PC-9 (cell line): Measurements from ENCODE around the gene HOXC13. TPM values are rescaled to one million over a fixed set of nuclear protein-coding genes. Genes with fewer than 3 reads are reported as not detected.

Experiments used
- BruUV-seq: library from RNA; stranded (reverse); fragments of 400-500 nt; replicated peaks from 2 replicates; lab custom pipeline; 2021; lab: Mats Ljungman, UMichigan
- CTCF ChIA-PET: fragments of 300-600 bp; sonication (Branson Sonifier 250); formaldehyde crosslinking; loops from one replicate; lab custom pipeline; 2022; ENCODE audit warnings: antibody characterized with exemption; lab: Charles Lee
- POLR2A ChIA-PET: fragments of 300-600 bp; sonication (Branson Sonifier 250); formaldehyde crosslinking; loops from one replicate; lab custom pipeline; 2022; ENCODE audit warnings: antibody characterized with exemption; ENCODE audit not compliant: unreplicated experiment; lab: Charles Lee
- DNase-seq, 2 experiments: peaks; one replicate each; pipeline versions ENCODE4 v3.0.0 to v3.0.0-alpha.2; 2015 to 2022; ENCODE audit warnings: mixed read lengths in 1 of 2
- H2AFZ ChIP-seq: fragments of 200-600 bp; sonication (generic); 2 replicates; pipeline ENCODE4 v1.8.1; 2017; ENCODE audit warnings: antibody characterized with exemption
- H3F3A ChIP-seq: fragments of 200-600 bp; sonication (generic); 2 replicates; pipeline ENCODE4 v1.8.1; 2017; ENCODE audit warnings: antibody characterized with exemption, mild to moderate bottlenecking, low read depth; ENCODE audit not compliant: insufficient read depth
- H3K27ac ChIP-seq: fragments of 200-600 bp; sonication (generic); 2 replicates; pipeline ENCODE4 v1.6.1; 2016; ENCODE audit warnings: mixed run types
- H3K27me3 ChIP-seq: fragments of 200-600 bp; sonication (generic); 2 replicates; pipeline ENCODE4 v1.6.1; 2016; ENCODE audit warnings: low read depth, mixed run types; ENCODE audit not compliant: insufficient read depth
- H3K36me3 ChIP-seq: fragments of 200-600 bp; sonication (generic); 2 replicates; pipeline ENCODE4 v1.6.1; 2016; ENCODE audit warnings: low read depth, mixed run types
- H3K4me1 ChIP-seq: fragments of 200-600 bp; sonication (generic); replicated peaks from 2 replicates; pipeline ENCODE4 v1.6.1; 2016; ENCODE audit warnings: mixed run types; ENCODE audit not compliant: insufficient read depth
- H3K4me2 ChIP-seq: fragments of 200-600 bp; sonication (generic); 2 replicates; pipeline ENCODE4 v1.6.1; 2017; ENCODE audit warnings: mixed run types
- H3K4me3 ChIP-seq: fragments of 200-600 bp; sonication (generic); 2 replicates; pipeline ENCODE4 v1.6.1; 2016; ENCODE audit warnings: mixed run types
- H3K79me2 ChIP-seq: fragments of 200-600 bp; sonication (generic); 2 replicates; pipeline ENCODE4 v1.6.1; 2017; ENCODE audit warnings: low read depth, mixed run types
- H3K9me2 ChIP-seq: fragments of 200-600 bp; sonication (generic); 2 replicates; pipeline ENCODE4 v1.8.1; 2017; ENCODE audit warnings: mild to moderate bottlenecking; ENCODE audit not compliant: insufficient read depth
- H3K9me3 ChIP-seq: fragments of 200-600 bp; sonication (generic); 2 replicates; pipeline ENCODE4 v1.8.1; 2016; ENCODE audit warnings: low read depth; ENCODE audit not compliant: insufficient read depth
- H4K20me1 ChIP-seq: fragments of 200-600 bp; sonication (generic); 2 replicates; pipeline ENCODE4 v1.8.1; 2017; ENCODE audit not compliant: insufficient read depth
- EZH2 ChIP-seq: fragments of 200-600 bp; sonication (generic); IDR thresholded peaks from 2 replicates; pipeline ENCODE4 v1.8.0; 2017; ENCODE audit warnings: antibody characterized with exemption, low read depth
- intact Hi-C: fragments of 100-400 bp; cut with micrococcal nuclease; formaldehyde crosslinking; loops from one replicate; pipeline ENCODE4 v1.10.0; 2022; ENCODE audit not compliant: unreplicated experiment
- total RNA-seq: library from RNA; stranded (reverse); gene quantifications from 2 replicates; pipeline ENCODE4 v1.2.3, GENCODE V29; 2021
- TF ChIP-seq, protein P1 (sequence below): fragments of 200-600 bp; sonication (generic); conservative IDR thresholded peaks from 2 replicates; pipeline ENCODE4 v1.6.1; 2017; ENCODE audit warnings: mixed run types, antibody characterized with exemption, mild to moderate bottlenecking, moderate library complexity

The HOXC13 gene
- total RNA-seq, 1 experiment from 2014 or later = 1.8 TPM

DNA sequence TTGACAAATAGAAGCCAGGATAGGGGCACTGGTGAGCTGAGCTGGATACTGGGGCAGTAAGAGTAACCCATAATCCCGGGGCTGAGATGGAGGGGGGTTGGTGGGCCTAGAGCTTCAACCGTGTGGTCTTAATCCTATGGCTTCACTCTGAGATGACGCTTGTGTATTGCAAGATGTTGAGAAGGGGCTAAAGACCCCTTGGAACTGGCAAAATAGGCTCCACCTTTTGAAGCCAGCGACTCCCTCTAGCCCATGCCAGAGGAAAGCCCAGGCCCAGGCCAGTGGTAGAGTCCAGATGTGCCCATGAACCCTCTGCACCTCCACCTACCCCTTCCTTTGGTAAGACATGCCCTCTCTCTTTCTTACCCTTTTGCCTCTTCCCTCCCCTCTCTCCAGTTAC, 20.7 kb downstream of the HOXC13 start:
- Histone ChIP-seq H3K9me2 (no peaks in the 10 kb centered on the region), H3K4me2 (no peak overlapping the region), H3K79me2 (no peaks in the 10 kb centered on the region), H3K27ac (no peak overlapping the region), H3K9me3 (no peaks in the 10 kb centered on the region), H2AFZ (no peak overlapping the region), H3K36me3 (no peaks in the 10 kb centered on the region), H3K4me3 (no peak overlapping the region), H4K20me1 (no peaks in the 10 kb centered on the region), H3F3A (no peaks in the 10 kb centered on the region), H3K27me3 (no peaks in the 10 kb centered on the region), H3K4me1 (peaks cover under 1% of the 10 kb centered on the region; the same call in 1 of the 2 replicates)
- DNase-seq = no peak
- intact Hi-C loops = no loop called here
- BruUV-seq = no TSS peak
- TF ChIP-seq, protein P1, sequence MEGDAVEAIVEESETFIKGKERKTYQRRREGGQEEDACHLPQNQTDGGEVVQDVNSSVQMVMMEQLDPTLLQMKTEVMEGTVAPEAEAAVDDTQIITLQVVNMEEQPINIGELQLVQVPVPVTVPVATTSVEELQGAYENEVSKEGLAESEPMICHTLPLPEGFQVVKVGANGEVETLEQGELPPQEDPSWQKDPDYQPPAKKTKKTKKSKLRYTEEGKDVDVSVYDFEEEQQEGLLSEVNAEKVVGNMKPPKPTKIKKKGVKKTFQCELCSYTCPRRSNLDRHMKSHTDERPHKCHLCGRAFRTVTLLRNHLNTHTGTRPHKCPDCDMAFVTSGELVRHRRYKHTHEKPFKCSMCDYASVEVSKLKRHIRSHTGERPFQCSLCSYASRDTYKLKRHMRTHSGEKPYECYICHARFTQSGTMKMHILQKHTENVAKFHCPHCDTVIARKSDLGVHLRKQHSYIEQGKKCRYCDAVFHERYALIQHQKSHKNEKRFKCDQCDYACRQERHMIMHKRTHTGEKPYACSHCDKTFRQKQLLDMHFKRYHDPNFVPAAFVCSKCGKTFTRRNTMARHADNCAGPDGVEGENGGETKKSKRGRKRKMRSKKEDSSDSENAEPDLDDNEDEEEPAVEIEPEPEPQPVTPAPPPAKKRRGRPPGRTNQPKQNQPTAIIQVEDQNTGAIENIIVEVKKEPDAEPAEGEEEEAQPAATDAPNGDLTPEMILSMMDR = no peak
- no peak for TF ChIP-seq EZH2
- ChIA-PET CTCF (interaction anchor here (0.6 kb wide), 1 partner anchor 38 kb away, joined by 3 read pairs; no protein-coding TSS in a partner anchor), POLR2A (no interaction called here)

DNA sequence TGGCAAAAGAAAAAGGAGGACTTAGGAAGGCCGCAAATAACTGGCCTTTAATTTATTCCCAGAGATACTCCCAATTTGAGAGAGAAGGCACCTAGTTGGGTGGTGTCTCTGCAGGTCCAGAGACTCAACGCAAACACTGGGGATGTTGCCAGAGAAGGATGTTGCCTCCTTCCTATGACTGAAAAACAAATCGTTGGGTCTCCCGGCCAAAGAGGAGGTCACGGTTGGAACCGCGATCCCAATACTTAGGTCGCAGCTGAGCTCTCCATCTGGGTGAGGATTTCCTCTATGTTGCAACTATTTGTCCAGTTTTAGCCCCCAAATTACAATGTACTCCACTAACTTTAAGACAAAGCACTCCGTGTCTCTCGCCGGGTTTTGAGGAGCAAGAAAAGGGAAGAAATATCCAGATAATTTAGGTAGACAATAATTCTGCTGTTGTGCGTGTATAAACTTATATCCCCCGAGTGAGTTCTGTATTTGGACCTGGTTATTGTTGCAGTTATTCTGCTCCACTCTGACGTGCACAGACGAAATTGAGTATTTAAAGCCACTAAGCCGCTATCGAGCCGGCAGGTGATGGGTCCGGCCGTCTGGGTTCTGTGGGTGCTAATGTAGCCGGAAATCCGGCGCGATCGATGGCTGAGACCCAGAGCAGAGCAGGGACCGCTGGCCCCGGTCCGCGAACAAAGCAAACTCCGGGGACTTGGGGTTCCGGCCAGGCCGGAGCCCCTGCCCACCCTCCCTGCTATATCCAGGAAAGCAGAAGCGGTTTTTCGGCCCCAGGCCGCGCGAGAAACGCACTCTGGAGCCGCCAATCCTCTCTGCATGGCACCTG, 21.8 kb downstream of the HOXC13 start:
- Histone ChIP-seq H3K4me2 (no peak overlapping the region), H3K9me2 (no peaks in the 10 kb centered on the region), H3K9me3 (no peaks in the 10 kb centered on the region), H2AFZ (no peak overlapping the region), H3K27me3 (no peaks in the 10 kb centered on the region), H3K36me3 (no peaks in the 10 kb centered on the region), H4K20me1 (no peaks in the 10 kb centered on the region; the same call in 1 of the 2 replicates), H3K4me3 (no peak overlapping the region), H3K79me2 (no peaks in the 10 kb centered on the region), H3K4me1 (no peaks in the 10 kb centered on the region), H3K27ac (no peak overlapping the region), H3F3A (no peaks in the 10 kb centered on the region)
- CTCF ChIA-PET = no interaction called here
- no peak for DNase-seq
- POLR2A ChIA-PET = no interaction called here
- BruUV-seq = no TSS peak
- intact Hi-C loops = no loop called here
- TF ChIP-seq, protein P1 = no peak
- TF ChIP-seq EZH2 = no peak

DNA sequence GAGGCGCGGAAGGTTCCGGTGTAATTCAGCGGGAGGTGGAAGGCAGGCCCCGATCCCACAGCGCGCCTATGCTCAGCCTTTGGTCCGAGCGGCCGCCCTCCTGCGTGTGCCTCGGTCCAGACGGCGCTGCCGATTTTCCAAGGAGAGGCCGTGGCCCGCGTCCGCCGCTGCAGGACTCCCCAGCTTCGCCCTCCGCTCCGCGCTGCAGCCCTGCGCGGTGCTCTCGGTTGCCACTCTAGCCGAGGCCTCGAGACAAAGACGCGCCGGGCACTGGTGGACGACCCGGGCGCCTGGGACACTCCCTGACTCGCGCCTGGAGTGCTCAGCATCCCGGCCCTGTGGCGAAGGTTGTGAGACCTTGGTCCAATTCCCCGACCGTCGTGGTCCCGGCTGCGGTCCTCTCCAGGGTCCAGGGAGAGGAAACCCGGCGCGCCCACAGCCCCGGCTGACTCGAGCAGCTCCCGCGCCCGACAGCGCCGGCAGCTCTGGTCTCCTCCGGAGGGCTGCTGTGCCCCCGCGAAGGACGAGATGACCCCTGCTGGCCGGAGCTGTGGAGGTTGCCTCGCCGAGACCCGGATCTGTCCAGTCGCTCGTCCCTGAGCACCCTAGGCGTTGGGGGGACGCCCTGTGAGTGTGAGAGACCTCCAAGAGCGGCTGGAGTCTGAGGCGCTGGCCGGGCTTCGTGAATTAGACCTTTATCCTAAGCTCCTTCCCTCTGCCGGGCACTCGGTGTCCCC, 22.6 kb downstream of the HOXC13 start:
- TF ChIP-seq EZH2 = no peak
- TF ChIP-seq, protein P1 = no peak
- POLR2A ChIA-PET = no interaction called here
- no peak overlapping the region for H3K4me2 ChIP-seq
- DNase-seq = no peak
- no peaks in the 10 kb centered on the region for H3K9me2 ChIP-seq
- no peaks in the 10 kb centered on the region for H3K79me2 ChIP-seq
- no peak overlapping the region for H3K4me3 ChIP-seq
- H3K36me3 ChIP-seq = no peaks in the 10 kb centered on the region
- BruUV-seq = no TSS peak
- no peaks in the 10 kb centered on the region; the same call in 1 of the 2 replicates for H4K20me1 ChIP-seq
- no peak overlapping the region for H2AFZ ChIP-seq
- intact Hi-C loops = no loop called here
- no peak overlapping the region for H3K27ac ChIP-seq
- H3F3A ChIP-seq = no peaks in the 10 kb centered on the region
- no peaks in the 10 kb centered on the region for H3K4me1 ChIP-seq
- CTCF ChIA-PET = no interaction called here
- H3K9me3 ChIP-seq = no peaks in the 10 kb centered on the region
- H3K27me3 ChIP-seq = no peaks in the 10 kb centered on the region
